Measurements from ENCODE around the gene PDE6D. TPM values are rescaled to one million over a fixed set of nuclear protein-coding genes. Genes with fewer than 3 reads are reported as not detected.
A peak's percentile ranks its signal among the peaks of the same experiment; 100 is the strongest.

PDE6D gene
- total and polyA plus RNA-seq, 2 of the 13 experiments (the other 11 are each of a cell fraction or from before 2014, with no cell fraction given): 14.1 to 23.2 TPM

GRCh38 chr2:231706731-231707624 is 74.1 kb downstream of the PDE6D start (continued):
- peak; percentile 98 for TF ChIP-seq TFDP2 (CRISPR knock-in tag; IDR thresholded peaks at IDR 0.05)
- peak; percentile 89; the same call in 1 of the 2 replicates for TF ChIP-seq ZNF432 (CRISPR knock-in tag; IDR thresholded peaks at IDR 0.05; ENCODE audit: borderline replicate concordance)
- TF ChIP-seq HES4 (CRISPR knock-in tag; IDR thresholded peaks at IDR 0.05; ENCODE audit: borderline replicate concordance): no peak
- TF ChIP-seq PHF8 (CRISPR knock-in tag; IDR thresholded peaks at IDR 0.05): peak; percentile 86
- TF ChIP-seq ZBTB3 (CRISPR knock-in tag; IDR thresholded peaks at IDR 0.05; ENCODE audit: borderline replicate concordance, low read depth): no peak; the same call in 1 of the 2 replicates
- no peak for TF ChIP-seq ZNF546 (CRISPR knock-in tag; conservative IDR thresholded peaks at IDR 0.05)
- no peak for TF ChIP-seq MZF1 (CRISPR knock-in tag; IDR thresholded peaks at IDR 0.05; ENCODE audit: borderline replicate concordance)
- TF ChIP-seq ZFP82 (CRISPR knock-in tag; IDR thresholded peaks at IDR 0.05; ENCODE audit: borderline replicate concordance): no peak; the same call in 1 of the 2 replicates
- peak; percentile 93; the same call in 1 of the 2 replicates for TF ChIP-seq ZNF333 (CRISPR knock-in tag; IDR thresholded peaks at IDR 0.05; ENCODE audit: borderline replicate concordance)
- TF ChIP-seq ZNF781 (CRISPR knock-in tag; IDR thresholded peaks at IDR 0.05; ENCODE audit: borderline replicate concordance, not compliant biosample characterization): no peak
- 0 out of 2 replicates have a peak, but pooled peaks have one; percentile 31 for TF ChIP-seq ZNF138 (CRISPR knock-in tag; IDR thresholded peaks at IDR 0.05; ENCODE audit: low read depth)
- no peak for TF ChIP-seq BCLAF1 (IDR thresholded peaks at IDR 0.05)
- TF ChIP-seq PPARG (CRISPR knock-in tag; conservative IDR thresholded peaks at IDR 0.05): no peak
- TF ChIP-seq KAT8 (CRISPR knock-in tag; IDR thresholded peaks at IDR 0.05): peak; percentile 62; the same call in 1 of the 2 replicates
- peak; percentile 76; the same call in 1 of the 2 replicates for TF ChIP-seq CSRNP1 (CRISPR knock-in tag; IDR thresholded peaks at IDR 0.05)
- no peak for TF ChIP-seq ZFP1 (CRISPR knock-in tag; IDR thresholded peaks at IDR 0.05)
- TF ChIP-seq CREM (IDR thresholded peaks at IDR 0.05): peak; percentile 86
- peak; percentile 45; the same call in 1 of the 2 replicates for TF ChIP-seq CREM (CRISPR knock-in tag; IDR thresholded peaks at IDR 0.05)
- no peak; the same call in 1 of the 2 replicates for TF ChIP-seq ZNF460 (CRISPR knock-in tag; IDR thresholded peaks at IDR 0.05; ENCODE audit: borderline replicate concordance)
- TF ChIP-seq ZNF12 (CRISPR knock-in tag; IDR thresholded peaks at IDR 0.05): peak; percentile 31; the same call in 1 of the 2 replicates
